ENCODE data around the gene FOXO3. TPM values are rescaled to one million over a fixed set of nuclear protein-coding genes. Genes with fewer than 3 reads are reported as not detected.
"Not testable (repeated sequence)": the region's sequence is repeated elsewhere in the genome, so short reads cannot be mapped to it uniquely, and the experiment has no call there.

The FOXO3 gene
- total RNA-seq, 1 experiment from 2014 or later = 13.3 TPM

GRCh38 chr6:108661430-108661829 lies 100.7 kb downstream of the FOXO3 start:
- in situ Hi-C loops (cut with HindIII; ENCODE audit: low pct_unique_long_range_greater_than_20kb, low sequenced_read_pairs) = no loop called here
- DNase-seq (ENCODE audit: low read depth, low spot score) = no peak

- in situ Hi-C loops (cut with HindIII; ENCODE audit: low pct_unique_long_range_greater_than_20kb, low sequenced_read_pairs) = no loop called here
- DNase-seq (ENCODE audit: low read depth, low spot score) = no peak
Observed at GRCh38 chr6:108661982-108662381, 101.3 kb downstream of the FOXO3 start.

- in situ Hi-C loops (cut with HindIII; ENCODE audit: low pct_unique_long_range_greater_than_20kb, low sequenced_read_pairs) = no loop called here
Observed at GRCh38 chr6:108662702-108663101, 102.0 kb downstream of the FOXO3 start.

GRCh38 chr6:108663494-108664064 lies 102.9 kb downstream of the FOXO3 start:
- DNase-seq (ENCODE audit: low read depth, low spot score); in situ Hi-C loops (cut with HindIII; ENCODE audit: low pct_unique_long_range_greater_than_20kb, low sequenced_read_pairs): not testable (repeated sequence)

More at GRCh38 chr6:108662702-108663101, 102.0 kb downstream of the FOXO3 start:
- DNase-seq (ENCODE audit: low read depth, low spot score) = no peak

GRCh38 chr6:108665495-108666196 lies 104.9 kb downstream of the FOXO3 start:
- in situ Hi-C loops (cut with HindIII; ENCODE audit: low pct_unique_long_range_greater_than_20kb, low sequenced_read_pairs) = no loop called here
- no peak for DNase-seq (ENCODE audit: low read depth, low spot score)

- no peak for DNase-seq (ENCODE audit: low read depth, low spot score)
- in situ Hi-C loops (cut with HindIII; ENCODE audit: low pct_unique_long_range_greater_than_20kb, low sequenced_read_pairs) = no loop called here
Observed at GRCh38 chr6:108666656-108667260, 106.0 kb downstream of the FOXO3 start.

GRCh38 chr6:108667993-108668392 lies 107.3 kb downstream of the FOXO3 start:
- peak; percentile 42 for DNase-seq (ENCODE audit: low read depth, low spot score)
- in situ Hi-C loops (cut with HindIII; ENCODE audit: low pct_unique_long_range_greater_than_20kb, low sequenced_read_pairs) = no loop called here

GRCh38 chr6:108669673-108670072 lies 109.0 kb downstream of the FOXO3 start:
- in situ Hi-C loops (cut with HindIII; ENCODE audit: low pct_unique_long_range_greater_than_20kb, low sequenced_read_pairs) = no loop called here

GRCh38 chr6:108671175-108671574 lies 110.5 kb downstream of the FOXO3 start:
- in situ Hi-C loops (cut with HindIII; ENCODE audit: low pct_unique_long_range_greater_than_20kb, low sequenced_read_pairs) = no loop called here
- DNase-seq (ENCODE audit: low read depth, low spot score) = no peak

More at GRCh38 chr6:108669673-108670072, 109.0 kb downstream of the FOXO3 start:
- no peak for DNase-seq (ENCODE audit: low read depth, low spot score)

GRCh38 chr6:108671790-108672189 lies 111.1 kb downstream of the FOXO3 start:
- no peak for DNase-seq (ENCODE audit: low read depth, low spot score)
- in situ Hi-C loops (cut with HindIII; ENCODE audit: low pct_unique_long_range_greater_than_20kb, low sequenced_read_pairs) = no loop called here

- no peak for DNase-seq (ENCODE audit: low read depth, low spot score)
- in situ Hi-C loops (cut with HindIII; ENCODE audit: low pct_unique_long_range_greater_than_20kb, low sequenced_read_pairs) = no loop called here
Observed at GRCh38 chr6:108672641-108673040, 111.9 kb downstream of the FOXO3 start.

- no peak for DNase-seq (ENCODE audit: low read depth, low spot score)
- in situ Hi-C loops (cut with HindIII; ENCODE audit: low pct_unique_long_range_greater_than_20kb, low sequenced_read_pairs) = no loop called here
Observed at GRCh38 chr6:108673153-108673552, 112.4 kb downstream of the FOXO3 start.

- no peak for DNase-seq (ENCODE audit: low read depth, low spot score)
- in situ Hi-C loops (cut with HindIII; ENCODE audit: low pct_unique_long_range_greater_than_20kb, low sequenced_read_pairs) = no loop called here
Observed at GRCh38 chr6:108673602-108674001, 112.9 kb downstream of the FOXO3 start.

GRCh38 chr6:108675226-108676200 lies 114.8 kb downstream of the FOXO3 start:
- no peak for DNase-seq (ENCODE audit: low read depth, low spot score)
- in situ Hi-C loops (cut with HindIII; ENCODE audit: low pct_unique_long_range_greater_than_20kb, low sequenced_read_pairs) = no loop called here

GRCh38 chr6:108676555-108676954 lies 115.8 kb downstream of the FOXO3 start:
- in situ Hi-C loops (cut with HindIII; ENCODE audit: low pct_unique_long_range_greater_than_20kb, low sequenced_read_pairs) = no loop called here
- no peak for DNase-seq (ENCODE audit: low read depth, low spot score)

- in situ Hi-C loops (cut with HindIII; ENCODE audit: low pct_unique_long_range_greater_than_20kb, low sequenced_read_pairs) = no loop called here
- no peak for DNase-seq (ENCODE audit: low read depth, low spot score)
Observed at GRCh38 chr6:108677357-108677756, 116.6 kb downstream of the FOXO3 start.

GRCh38 chr6:108677894-108678293 lies 117.2 kb downstream of the FOXO3 start:
- in situ Hi-C loops (cut with HindIII; ENCODE audit: low pct_unique_long_range_greater_than_20kb, low sequenced_read_pairs) = no loop called here
- no peak for DNase-seq (ENCODE audit: low read depth, low spot score)

- DNase-seq (ENCODE audit: low read depth, low spot score); in situ Hi-C loops (cut with HindIII; ENCODE audit: low pct_unique_long_range_greater_than_20kb, low sequenced_read_pairs): not testable (repeated sequence)
Observed at GRCh38 chr6:108680314-108680713, 119.6 kb downstream of the FOXO3 start.

Measured in SK-MEL-5 (cell line).